ENCODE measurements around the gene CTSZ. TPM values are rescaled to one million over a fixed set of nuclear protein-coding genes. Genes with fewer than 3 reads are reported as not detected.

CTSZ gene
- total and polyA plus RNA-seq, 2 of the 4 experiments (the other 2 are of a cell fraction): 46.1 to 88.5 TPM

- H2AK5ac ChIP-seq (ENCODE audit: low read depth, low read length): 0 out of 2 replicates have a peak overlapping the region, but pooled peaks have one; percentile 70
- H2AFZ ChIP-seq (replicated peaks; ENCODE audit: low read length, poor library complexity): no peak overlapping the region
- H3K18ac ChIP-seq (ENCODE audit: low read depth, low read length): no peak overlapping the region
- H3K27me3 ChIP-seq (ENCODE audit: control insufficient read depth, insufficient read depth, low read length): no peaks in the 10 kb centered on the region
- H4K8ac ChIP-seq (ENCODE audit: low read depth in 2 of 2, low read length in 2 of 2): no peak overlapping the region
- H2BK120ac ChIP-seq (ENCODE audit: low read depth, low read length): no peak overlapping the region
- H4K20me1 ChIP-seq (ENCODE audit: insufficient read depth, low read length): no peaks in the 10 kb centered on the region
- dilution Hi-C loops (cut with HindIII; ENCODE audit: low sequenced_read_pairs, unreplicated experiment) (no loop called here), in situ Hi-C loops (cut with MboI; ENCODE audit: low sequenced_read_pairs) (no loop called here), intact Hi-C loops (cut with micrococcal nuclease) (no loop called here)
- no peak overlapping the region for H3K14ac ChIP-seq (replicated peaks; ENCODE audit: low read depth, low read length)
- CTCF ChIA-PET: no interaction called here
- no peaks in the 10 kb centered on the region for H3K9me3 ChIP-seq (ENCODE audit: control insufficient read depth, insufficient read depth, low read length)
- no peak overlapping the region for H3K4me3 ChIP-seq (ENCODE audit: insufficient read depth, low read depth, low read length)
- H3K27ac ChIP-seq (ENCODE audit: insufficient read depth, low read length): no peak overlapping the region
- H3K9ac ChIP-seq (ENCODE audit: low read depth, low read length): no peak overlapping the region
- no peak overlapping the region; the same call in 1 of the 2 replicates for H4K91ac ChIP-seq (ENCODE audit: insufficient read depth, low read depth, low read length)
- H3K36me3 ChIP-seq (ENCODE audit: control insufficient read depth, insufficient read depth, low read length): no peaks in the 10 kb centered on the region
- no peak overlapping the region for H4K5ac ChIP-seq (ENCODE audit: low read depth, low read length)
- POLR2A ChIA-PET (ENCODE audit: unreplicated experiment): no interaction called here
- H2BK15ac ChIP-seq (ENCODE audit: low read depth, low read length): no peak overlapping the region
- no peak overlapping the region for H3K56ac ChIP-seq (ENCODE audit: extremely low read depth, insufficient read depth, low read length)
- no peak overlapping the region for H3K23ac ChIP-seq (ENCODE audit: low read depth, low read length)
- peaks cover 0 to 4% of the 10 kb centered on the region in 2 experiments; a peak in 2 of 4 replicates for H3K79me1 ChIP-seq (ENCODE audit: low read depth in 1 of 2, low read length in 2 of 2)
- no peak for ATAC-seq (ENCODE audit: low read depth)
- H3K4me2 ChIP-seq (ENCODE audit: low read depth, low read length): no peak overlapping the region
- BruUV-seq (replicated peaks): no TSS peak
- no peak overlapping the region for H3K4ac ChIP-seq (ENCODE audit: low read depth, low read length)
- no peak for DNase-seq
- TF ChIP-seq BHLHE40 (IDR thresholded peaks at IDR 0.05; ENCODE audit: low read depth, low read length) (no peak), SMC3 (IDR thresholded peaks at IDR 0.05; ENCODE audit: low read depth, low read length) (no peak), CEBPB (IDR thresholded peaks at IDR 0.05; ENCODE audit: low read depth, low read length) (no peak), RCOR1 (IDR thresholded peaks at IDR 0.05; ENCODE audit: insufficient replicate concordance, low read length) (no peak), RAD21 (IDR thresholded peaks at IDR 0.05; ENCODE audit: low read length) (no peak), USF2 (IDR thresholded peaks at IDR 0.05; ENCODE audit: low read depth, low read length) (no peak), CTCF (conservative IDR thresholded peaks at IDR 0.05; ENCODE audit: low read depth, low read length) (no peak), RFX5 (IDR thresholded peaks at IDR 0.05; ENCODE audit: low read depth, low read length) (no peak), MAFK (IDR thresholded peaks at IDR 0.05; ENCODE audit: low read depth, low read length) (no peak), MAZ (IDR thresholded peaks at IDR 0.05; ENCODE audit: borderline replicate concordance, low read depth, low read length) (no peak), MXI1 (IDR thresholded peaks at IDR 0.05; ENCODE audit: borderline replicate concordance, low read depth, low read length) (no peak), CHD1 (IDR thresholded peaks at IDR 0.05; ENCODE audit: low read depth, low read length) (no peak), FOS (IDR thresholded peaks at IDR 0.05; ENCODE audit: low read depth, low read length) (no peak), NFE2L2 (IDR thresholded peaks at IDR 0.05; ENCODE audit: low read depth, low read length) (no peak), ELK1 (IDR thresholded peaks at IDR 0.05; ENCODE audit: borderline replicate concordance, low read depth, low read length) (no peak), POLR2A (IDR thresholded peaks at IDR 0.05; ENCODE audit: low read depth, low read length) (no peak)
- peaks cover 18% of the 10 kb centered on the region for H3K9me1 ChIP-seq (ENCODE audit: insufficient read depth, low read length)
- 89% methylated on average over 13 of the region's 16 CpGs; no CpG with 5 or more reads in 1 of the 2 experiments for WGBS, 2 experiments (ENCODE audit: extremely low coverage in 2 of 2, insufficient read length in 1 of 2)
- no peak overlapping the region for H2BK5ac ChIP-seq (ENCODE audit: low read depth, low read length, poor library complexity, severe bottlenecking)
- peaks cover 19% of the 10 kb centered on the region for H3K4me1 ChIP-seq (ENCODE audit: control insufficient read depth, insufficient read depth, low read length)
- H2BK20ac ChIP-seq (ENCODE audit: low read depth, low read length): no peak overlapping the region
- H2AK9ac ChIP-seq (replicated peaks; ENCODE audit: low read depth, low read length, poor library complexity): no peak overlapping the region
These were observed 8.4 kb upstream of the CTSZ start for GRCh38 chr20:59015411-59015810.

Measured in IMR-90 (cell line).